GM12872 (cell line): ENCODE results near the gene TP53RK.

ENCODE experiments used
- CTCF ChIP-seq: IDR thresholded peaks from 3 replicates; pipeline ENCODE4 v1.5.1; 2011; ENCODE audit warnings: low read depth, mild to moderate bottlenecking, low read length, moderate library complexity; ENCODE audit not compliant: insufficient read depth

The TP53RK gene

GRCh38 chr20:46689082-46689753 is at the start of gene TP53RK:
TP53RK (minus strand) TSS chr20:46689444; CDS start chr20:46689414, 30 bp downstream.
- peak; percentile 30; the same call in 1 of the 3 replicates for TF ChIP-seq CTCF

- no peak for TF ChIP-seq CTCF
Measured at GRCh38 chr20:46735436-46735835, 46.2 kb upstream of the TP53RK start.

- no peak for TF ChIP-seq CTCF
Measured at GRCh38 chr20:46731770-46732169, 42.5 kb upstream of the TP53RK start.

GRCh38 chr20:46725186-46726165 is 36.2 kb upstream of the TP53RK start:
- no peak for TF ChIP-seq CTCF

GRCh38 chr20:46724343-46724959 is 35.2 kb upstream of the TP53RK start:
- TF ChIP-seq CTCF, result no peak

GRCh38 chr20:46723039-46723438 is 33.8 kb upstream of the TP53RK start:
- TF ChIP-seq CTCF, result no peak

GRCh38 chr20:46722450-46722849 is 33.2 kb upstream of the TP53RK start:
- TF ChIP-seq CTCF, result no peak
